Brain pericyte (primary cell): Measurements from ENCODE around the gene CCDC18.
A peak's percentile ranks its signal among the peaks of the same experiment; 100 is the strongest.

Experiments
- DNase-seq: peaks from one replicate; pipeline ENCODE4 v3.0.0-alpha.2; 2012; ENCODE audit warnings: low read depth, low spot score

CCDC18 gene

GRCh38 chr1:93304716-93305138, 124.2 kb downstream of the CCDC18 start:
- peak; percentile 11 for DNase-seq

GRCh38 chr1:93306920-93307319, 126.4 kb downstream of the CCDC18 start:
- no peak for DNase-seq

- DNase-seq, result no peak
These were observed 132.5 kb downstream of the CCDC18 start for GRCh38 chr1:93313026-93313425.

- DNase-seq, result no peak
These were observed 136.7 kb downstream of the CCDC18 start for GRCh38 chr1:93317207-93317606.

- no peak for DNase-seq
These were observed 137.4 kb downstream of the CCDC18 start for GRCh38 chr1:93317943-93318342.

GRCh38 chr1:93321720-93322119, 141.2 kb downstream of the CCDC18 start:
- DNase-seq, result no peak

- no peak for DNase-seq
These were observed 141.8 kb downstream of the CCDC18 start for GRCh38 chr1:93322349-93322748.

GRCh38 chr1:93323185-93323820, 142.8 kb downstream of the CCDC18 start:
- DNase-seq, result no peak

- no peak for DNase-seq
These were observed 144.3 kb downstream of the CCDC18 start for GRCh38 chr1:93324486-93325464.
